Bronchial epithelial cell (primary cell): ENCODE results near the gene PCNX3. TPM values are rescaled to one million over a fixed set of nuclear protein-coding genes. Genes with fewer than 3 reads are reported as not detected.

ENCODE experiments used
- DNase-seq: peaks from one replicate; pipeline ENCODE4 v3.0.0-alpha.2; 2010; ENCODE audit warnings: low read depth
- FAIRE-seq: peaks from 2 replicates; lab custom pipeline; 2011; peaks lifted over from hg19 to GRCh38; lab: Jason Lieb, UNC
- H3K27me3 ChIP-seq: 2 replicates; pipeline ENCODE4 v1.5.1; 2011; ENCODE audit warnings: low read length; ENCODE audit not compliant: control insufficient read depth, insufficient read depth
- H3K36me3 ChIP-seq: 2 replicates; pipeline ENCODE4 v1.5.1; 2011; ENCODE audit warnings: low read length; ENCODE audit not compliant: control insufficient read depth, insufficient read depth
- H3K4me3 ChIP-seq: 2 replicates; pipeline ENCODE4 v1.5.1; 2011; ENCODE audit warnings: mild to moderate bottlenecking, low read depth, low read length, control low read depth
- CTCF ChIP-seq: IDR thresholded peaks from 2 replicates; pipeline ENCODE4 v1.5.1; 2011; ENCODE audit warnings: mild to moderate bottlenecking, moderate library complexity, low read length, control low read depth, inconsistent platforms; ENCODE audit not compliant: insufficient read depth, severe bottlenecking
- total RNA-seq: library from RNA; depleted of rRNA; stranded (reverse); fragments of >200 nt; gene quantifications from 2 replicates; pipeline ENCODE4 v1.2.1, GENCODE V29; 2014

Gene PCNX3
- total RNA-seq, 1 donor from 2014 or later: 5.3 TPM

GRCh38 chr11:65661599-65662246 is 46.1 kb downstream of the PCNX3 start:
- H3K27me3 ChIP-seq: no peaks in the 10 kb centered on the region
- FAIRE-seq (no peak), DNase-seq (no peak)
- H3K4me3 ChIP-seq: peak overlapping the region; percentile 74
- H3K36me3 ChIP-seq: peaks cover 36% of the 10 kb centered on the region
- TF ChIP-seq CTCF: no peak

- DNase-seq: no peak
These were observed 46.7 kb downstream of the PCNX3 start for GRCh38 chr11:65662247-65662798.

GRCh38 chr11:65662799-65663638 is 47.4 kb downstream of the PCNX3 start, which contains the start of gene RELA:
Gene RELA, minus strand, starts transcription at chr11:65662916. Its CDS starts 84 bp downstream, at chr11:65662832.
- Histone ChIP-seq H3K36me3 (peaks cover 27% of the 10 kb centered on the region), H3K27me3 (no peaks in the 10 kb centered on the region), H3K4me3 (peak within 1 kb of the TSS; percentile 74)
- DNase-seq (peak; percentile 77), FAIRE-seq (no peak)
- TF ChIP-seq CTCF: no peak

More at GRCh38 chr11:65662247-65662798, 46.7 kb downstream of the PCNX3 start:
- H3K4me3 ChIP-seq: peak overlapping the region; percentile 74
- peaks cover 31% of the 10 kb centered on the region for H3K36me3 ChIP-seq
- H3K27me3 ChIP-seq: no peaks in the 10 kb centered on the region
- no peak for FAIRE-seq
- no peak for TF ChIP-seq CTCF

GRCh38 chr11:65663639-65664200 is 48.1 kb downstream of the PCNX3 start:
- TF ChIP-seq CTCF: no peak
- H3K4me3 ChIP-seq: peak overlapping the region; percentile 74
- no peaks in the 10 kb centered on the region for H3K27me3 ChIP-seq
- FAIRE-seq (no peak), DNase-seq (peak; percentile 31)
- peaks cover 22% of the 10 kb centered on the region for H3K36me3 ChIP-seq

GRCh38 chr11:65672180-65672860 is 56.7 kb downstream of the PCNX3 start:
- FAIRE-seq (no peak), DNase-seq (no peak)
- TF ChIP-seq CTCF: no peak
- Histone ChIP-seq H3K4me3 (no peak overlapping the region), H3K36me3 (no peaks in the 10 kb centered on the region), H3K27me3 (no peaks in the 10 kb centered on the region)
